HG03469 (cell line): ENCODE measurements around the gene CFDP1.
A peak's percentile ranks its signal among the peaks of the same experiment; 100 is the strongest.

Experiments used
- ATAC-seq: cut with Tn5 transposase; IDR thresholded peaks from one replicate; pipeline ENCODE4 v1.9.1; 2021; ENCODE audit warnings: mild to moderate bottlenecking, moderate library complexity, moderate number of reproducible peaks; ENCODE audit not compliant: unreplicated experiment

CFDP1 gene

DNA sequence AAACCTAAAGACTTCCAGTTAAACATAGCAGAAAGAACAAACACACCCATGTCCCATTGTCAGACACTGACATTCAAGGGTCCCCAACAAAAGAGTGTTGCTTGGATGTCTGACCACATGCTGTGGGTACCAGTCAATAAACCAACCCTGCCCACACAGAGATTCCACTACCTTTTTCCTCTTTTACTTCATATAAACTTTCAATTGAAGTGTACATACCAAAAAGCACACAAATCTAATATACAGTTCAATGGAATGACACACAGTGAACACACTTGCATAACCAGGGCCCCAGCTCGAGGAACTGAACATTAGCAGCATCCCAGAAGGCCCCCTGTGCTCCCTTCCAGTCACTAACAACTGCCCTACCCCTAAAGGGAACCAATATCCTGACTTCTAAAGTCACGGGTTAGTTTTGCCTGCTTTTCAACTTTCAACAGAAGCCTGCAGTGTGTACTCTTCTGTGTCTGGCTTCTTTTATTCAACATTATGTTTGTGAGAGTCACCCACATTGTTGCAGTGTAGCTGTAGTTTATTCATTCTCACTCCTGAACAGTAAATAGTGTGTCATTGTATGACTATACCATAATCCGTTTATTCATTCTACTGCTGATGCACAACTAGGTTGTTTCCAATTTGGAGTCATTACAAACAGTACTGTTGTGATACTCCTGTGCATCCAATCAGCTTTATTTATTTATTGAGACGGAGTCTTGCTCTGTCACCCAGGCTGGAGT is 18.0 kb downstream of the CFDP1 start:
- ATAC-seq: no peak

DNA sequence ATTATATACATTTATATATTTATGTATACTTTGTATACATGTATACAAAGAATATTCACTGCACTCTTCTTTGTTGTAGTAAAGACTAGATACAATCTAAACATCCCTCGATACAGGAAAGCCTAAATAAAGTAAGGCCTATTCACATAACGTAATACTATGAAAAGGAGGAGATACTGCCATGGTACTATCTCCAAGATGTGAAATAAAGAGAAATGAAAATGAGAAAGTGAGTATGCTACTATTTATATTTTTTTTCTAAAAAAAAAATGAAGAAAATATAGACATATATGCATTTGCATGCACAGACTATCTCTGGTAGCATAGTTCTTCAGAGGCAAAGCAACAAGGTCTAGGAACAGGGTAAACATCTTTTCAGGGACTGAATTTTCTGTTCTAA is 19.4 kb downstream of the CFDP1 start:
- ATAC-seq: no peak

DNA sequence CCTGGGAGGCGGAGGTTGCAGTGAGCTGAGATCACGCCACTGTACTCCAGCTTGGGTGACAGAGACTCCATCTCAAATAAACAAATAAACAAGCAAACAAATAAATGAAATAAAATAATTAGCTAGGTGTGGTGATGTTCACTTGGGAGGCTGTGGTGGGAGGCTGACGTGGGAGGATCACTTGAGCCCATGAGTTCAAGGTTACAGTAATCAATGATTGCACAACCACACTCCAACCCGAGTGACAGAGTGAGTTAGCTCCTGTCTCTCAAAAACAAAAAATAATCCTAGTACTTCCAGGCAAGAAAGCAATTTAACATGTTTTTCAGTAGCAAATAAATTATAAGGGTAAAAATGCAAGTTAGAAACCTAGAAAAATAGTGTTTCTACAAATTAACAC is 26.4 kb downstream of the CFDP1 start:
- ATAC-seq: no peak

DNA sequence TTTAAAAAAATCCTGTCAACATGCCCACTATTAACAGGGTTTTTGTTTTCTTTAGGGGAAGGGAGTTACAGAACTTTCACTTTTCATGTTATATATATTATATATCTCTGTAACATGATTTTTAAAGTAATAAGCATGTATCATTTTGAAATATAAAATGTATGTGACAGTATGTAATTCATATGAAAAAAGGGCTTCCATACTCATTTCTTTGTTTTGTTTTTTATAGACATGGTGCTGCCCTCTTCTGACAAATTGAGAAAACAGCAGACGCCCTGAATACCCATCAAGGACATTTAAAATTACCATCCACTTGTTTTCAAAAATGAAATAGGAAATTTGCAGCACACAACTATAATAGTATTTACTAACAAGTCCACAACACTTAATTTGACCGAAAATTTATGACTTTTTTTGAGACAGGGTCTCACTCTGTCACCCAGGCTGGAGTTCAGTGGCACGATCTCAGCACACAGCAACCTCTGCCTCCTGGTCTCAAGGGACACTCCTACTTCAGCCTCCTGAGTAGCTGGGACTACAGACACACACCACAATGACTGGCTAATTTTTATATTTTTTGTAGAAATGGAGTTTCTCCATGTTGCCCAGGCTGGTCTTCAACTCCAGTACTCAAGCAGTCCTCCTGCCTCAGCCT is 30.4 kb downstream of the CFDP1 start:
- no peak for ATAC-seq

DNA sequence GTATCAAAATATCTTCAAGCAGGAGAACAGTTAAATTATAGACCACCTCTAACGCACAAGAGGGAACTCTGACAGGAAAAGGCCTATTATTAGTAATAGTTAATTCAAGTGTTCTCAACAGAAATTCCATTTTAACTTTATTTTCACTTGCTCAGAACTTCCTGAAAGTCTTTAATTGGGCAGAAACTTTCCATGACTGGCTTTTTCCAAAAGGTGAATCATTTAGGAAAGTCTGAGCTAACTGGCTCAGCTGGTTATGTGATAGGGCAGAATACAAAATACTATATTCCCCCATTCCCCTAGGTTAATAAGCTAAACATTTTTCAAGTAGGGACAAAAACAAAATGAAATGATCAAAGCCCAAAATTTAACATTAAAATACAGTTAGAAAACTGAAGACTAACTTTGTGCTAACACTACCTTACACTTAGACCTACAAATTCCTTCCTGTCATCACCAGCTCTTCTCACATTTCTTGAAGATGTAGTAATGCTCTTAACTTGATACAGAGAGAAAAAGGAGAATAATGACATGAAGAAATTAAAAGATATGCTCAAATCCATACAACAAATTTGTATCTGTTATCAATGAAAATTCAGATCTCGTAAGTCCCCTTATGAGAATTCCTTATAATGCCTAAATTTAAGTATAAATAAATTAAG is 31.0 kb downstream of the CFDP1 start:
- ATAC-seq: no peak

DNA sequence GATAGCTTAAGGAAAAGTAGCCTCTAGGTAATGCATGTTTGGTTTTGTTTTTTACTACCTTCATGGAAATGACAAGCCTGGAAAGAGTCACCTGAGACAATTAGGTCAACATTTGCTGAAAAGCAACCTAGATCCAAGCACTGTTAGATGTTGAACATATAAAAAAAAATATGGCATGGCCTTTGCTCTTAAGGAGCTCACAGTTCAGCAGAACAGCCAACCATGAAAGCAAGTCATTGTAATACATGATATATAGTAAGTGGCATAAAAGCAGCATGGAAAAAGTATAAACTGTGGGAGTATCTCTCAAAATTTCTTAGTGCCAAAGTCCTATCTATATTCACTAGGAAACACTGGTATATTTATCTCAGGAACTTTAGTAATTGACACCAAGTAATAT is 31.6 kb downstream of the CFDP1 start:
- no peak for ATAC-seq

DNA sequence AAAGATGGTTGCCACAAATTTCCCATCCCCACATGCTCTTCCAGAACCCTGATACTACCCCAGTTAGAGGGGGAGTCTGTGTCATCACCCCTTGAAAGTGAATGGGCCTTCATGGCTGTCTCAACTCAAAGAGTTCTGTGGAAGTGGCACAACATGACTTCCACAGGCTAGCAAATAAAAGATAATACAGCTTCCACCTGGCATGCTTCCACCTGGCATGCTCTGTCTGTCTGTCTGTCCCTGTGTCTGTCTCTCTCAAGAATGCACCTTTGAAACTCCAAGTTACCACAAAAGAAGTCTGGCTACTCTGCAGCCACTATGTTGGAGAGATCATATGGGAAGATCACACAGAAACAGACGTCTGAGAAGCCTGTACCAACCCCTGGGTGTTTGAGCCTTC is 35.0 kb downstream of the CFDP1 start:
- no peak for ATAC-seq

DNA sequence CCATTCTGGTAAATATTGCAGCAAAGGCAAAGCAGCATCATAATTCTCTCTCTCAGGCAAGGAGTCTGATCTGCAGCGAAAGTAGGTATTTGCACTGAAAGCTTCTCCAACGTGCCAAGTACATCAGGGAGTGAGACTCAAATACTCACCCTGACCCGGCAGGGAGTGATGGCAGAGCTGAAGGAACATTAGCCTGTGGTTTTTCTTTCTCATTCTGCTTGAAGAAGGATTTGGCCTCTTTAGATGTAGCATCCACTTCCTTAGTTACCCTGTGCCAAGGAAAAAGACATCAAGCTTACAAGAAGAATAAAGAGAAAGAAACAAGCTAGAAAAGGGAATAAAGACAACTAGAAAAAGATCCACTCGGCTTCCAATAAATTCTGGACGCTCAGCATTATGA is 38.4 kb downstream of the CFDP1 start:
- no peak for ATAC-seq

DNA sequence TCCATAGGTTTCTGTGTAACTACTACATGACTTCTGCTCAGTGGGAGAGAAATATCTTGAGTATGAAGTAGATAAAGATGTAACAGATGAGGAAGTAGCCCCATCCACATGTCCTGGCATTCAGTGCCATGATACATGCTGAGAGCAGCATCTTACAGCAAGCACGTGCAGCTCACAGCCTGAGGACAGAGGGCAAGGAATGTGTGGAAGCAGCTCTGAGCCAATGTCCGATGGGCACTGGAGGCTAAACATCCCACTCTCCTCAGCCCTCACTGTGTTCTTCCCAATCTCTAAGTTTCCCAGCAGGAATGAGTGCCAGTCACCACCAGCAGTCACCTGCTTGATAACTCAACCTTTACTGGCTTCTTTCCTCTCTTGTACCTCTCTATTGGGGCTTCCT is 40.4 kb downstream of the CFDP1 start:
- no peak for ATAC-seq

DNA sequence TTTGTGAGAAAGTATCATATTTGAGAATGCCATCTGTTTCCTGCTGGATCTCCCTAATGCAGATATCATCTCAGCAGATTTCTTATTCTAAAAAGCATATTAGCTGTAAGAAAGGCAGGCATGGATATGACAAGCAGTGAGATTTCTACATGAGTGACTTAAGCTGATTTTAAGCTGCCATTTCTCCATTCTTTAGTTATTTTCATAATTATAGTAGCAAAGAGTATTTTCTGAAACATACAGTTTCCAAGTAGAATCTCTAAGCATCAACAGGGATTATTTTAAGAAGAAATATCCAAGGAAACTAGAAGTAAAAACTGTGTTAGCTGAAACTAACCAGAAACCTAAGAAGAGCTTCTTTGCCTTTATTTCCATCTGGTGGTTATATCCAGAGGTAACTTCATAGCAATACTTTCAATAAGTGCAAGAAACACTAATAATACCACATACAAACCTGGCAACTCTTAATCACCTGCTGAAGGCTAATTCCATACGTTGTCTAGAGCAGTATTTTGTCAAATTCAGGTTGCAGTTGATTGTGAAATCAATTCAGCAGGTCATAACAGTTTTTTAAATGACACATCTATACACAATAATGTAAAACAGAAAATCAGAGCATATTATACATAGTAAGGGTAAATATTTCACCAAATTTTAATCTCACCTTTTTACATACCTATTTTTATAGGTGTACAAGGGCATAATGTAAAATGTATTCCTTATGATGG is 42.2 kb downstream of the CFDP1 start:
- no peak for ATAC-seq

DNA sequence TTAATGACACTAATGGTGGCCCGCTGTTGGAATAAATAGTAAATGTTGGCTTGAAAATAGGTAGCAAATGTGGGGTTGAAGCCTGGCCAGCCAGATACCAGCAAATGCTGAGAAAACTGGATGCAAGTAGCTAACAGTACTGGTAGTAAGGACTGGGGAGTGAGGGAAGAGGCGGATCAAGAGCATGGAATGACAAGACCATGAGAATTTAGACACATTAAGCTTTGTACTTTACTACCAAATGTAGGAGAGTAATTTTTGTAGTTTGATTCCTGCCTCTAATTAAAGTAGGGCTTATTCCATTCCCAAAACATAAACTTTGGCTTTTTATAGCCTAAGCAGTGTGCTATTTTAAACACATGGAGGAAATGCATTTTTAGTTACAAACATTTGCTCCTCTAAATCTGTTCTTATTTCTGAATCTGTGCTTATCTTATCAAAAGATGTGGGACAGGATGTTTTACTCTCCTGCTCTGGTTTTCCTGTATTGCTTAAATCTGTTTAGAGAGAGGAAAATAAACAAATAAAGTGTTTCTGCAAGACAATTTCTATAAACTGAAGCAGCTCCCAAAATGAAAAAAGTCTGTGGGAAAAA is 44.1 kb downstream of the CFDP1 start:
- no peak for ATAC-seq

DNA sequence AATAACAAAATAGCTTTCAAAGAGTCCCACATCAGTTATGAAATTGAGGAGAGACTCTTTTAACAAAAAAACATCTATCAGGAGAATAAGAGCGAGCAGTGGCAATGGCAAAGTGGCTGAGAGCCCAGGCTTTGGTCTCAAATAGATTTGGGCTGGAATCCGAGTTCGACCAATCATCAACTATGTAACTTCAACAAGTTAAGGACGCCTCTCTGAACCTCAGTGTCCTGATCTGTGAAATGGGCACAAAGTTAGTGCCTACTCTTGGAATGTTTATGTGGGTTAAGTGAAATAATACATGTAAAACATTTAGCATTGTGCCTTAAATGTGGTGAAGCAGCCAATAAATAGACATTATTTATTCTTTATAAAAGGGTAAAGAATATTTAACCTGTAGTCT is 45.4 kb downstream of the CFDP1 start:
- ATAC-seq: no peak

DNA sequence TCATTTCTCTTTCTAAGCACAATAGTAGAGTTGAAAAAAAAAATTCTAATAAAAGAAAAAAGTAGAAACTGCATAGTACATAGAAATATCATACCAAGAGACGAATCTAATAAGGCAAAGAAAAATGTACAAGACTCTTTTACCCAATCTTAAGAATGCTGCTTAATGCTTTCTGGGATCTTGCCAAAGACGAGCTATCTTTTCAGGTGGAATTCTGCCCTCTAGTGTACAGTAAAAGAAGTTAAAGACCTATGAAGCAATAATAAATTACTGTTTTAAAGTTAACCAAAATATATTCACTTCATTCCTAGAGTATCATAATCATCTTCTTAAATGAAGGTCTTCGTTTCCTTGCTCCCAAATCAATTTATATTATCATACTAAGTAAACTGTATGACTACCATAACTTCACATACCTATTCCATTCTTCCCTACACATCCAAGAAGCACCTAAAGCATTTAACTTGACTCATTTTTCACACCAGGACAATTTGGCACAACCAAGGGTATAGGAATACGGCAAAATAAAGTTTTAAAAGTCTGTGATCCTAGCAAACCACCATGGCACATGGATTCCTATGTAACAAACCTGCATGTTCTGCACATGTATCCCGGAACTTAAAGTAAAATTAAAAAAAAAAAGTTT is 47.7 kb downstream of the CFDP1 start:
- no peak for ATAC-seq

DNA sequence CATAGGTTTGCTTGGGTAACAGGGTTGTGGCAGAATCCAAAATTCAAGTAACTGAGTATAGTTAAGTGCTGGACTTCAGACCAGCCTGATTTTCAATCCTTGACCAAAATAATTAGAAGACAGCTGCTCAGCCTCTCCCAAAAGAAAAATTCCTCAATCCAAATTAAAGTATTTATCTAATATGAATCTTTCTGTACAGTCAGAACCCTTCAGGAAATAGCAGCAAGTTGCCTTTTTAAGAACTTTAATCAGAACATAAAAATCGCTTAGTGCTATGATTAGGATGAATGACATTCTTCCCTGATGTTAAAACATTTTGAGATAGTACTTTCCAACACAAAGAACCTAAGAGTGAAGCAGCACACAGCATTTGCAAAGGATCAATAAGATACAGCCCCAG is 50.2 kb downstream of the CFDP1 start:
- no peak for ATAC-seq

DNA sequence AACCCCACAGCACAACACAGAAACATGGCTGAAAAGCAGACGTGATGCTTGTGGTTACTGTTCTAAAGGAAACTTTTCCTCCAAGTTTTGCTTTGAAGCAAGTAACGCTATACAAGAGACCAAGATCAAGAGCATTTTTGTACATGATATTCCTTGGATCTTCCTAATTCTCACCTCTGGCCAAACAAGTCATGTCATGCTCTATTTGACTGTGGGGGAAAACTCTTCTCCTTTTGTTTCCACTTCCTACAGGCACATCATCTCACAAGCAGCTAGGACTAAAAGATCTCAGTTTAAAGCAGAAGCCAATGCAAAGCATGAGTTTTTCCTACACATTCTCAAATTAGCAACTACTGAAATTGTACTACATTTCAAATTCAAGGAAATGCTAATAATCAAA is 50.7 kb downstream of the CFDP1 start:
- ATAC-seq: no peak

DNA sequence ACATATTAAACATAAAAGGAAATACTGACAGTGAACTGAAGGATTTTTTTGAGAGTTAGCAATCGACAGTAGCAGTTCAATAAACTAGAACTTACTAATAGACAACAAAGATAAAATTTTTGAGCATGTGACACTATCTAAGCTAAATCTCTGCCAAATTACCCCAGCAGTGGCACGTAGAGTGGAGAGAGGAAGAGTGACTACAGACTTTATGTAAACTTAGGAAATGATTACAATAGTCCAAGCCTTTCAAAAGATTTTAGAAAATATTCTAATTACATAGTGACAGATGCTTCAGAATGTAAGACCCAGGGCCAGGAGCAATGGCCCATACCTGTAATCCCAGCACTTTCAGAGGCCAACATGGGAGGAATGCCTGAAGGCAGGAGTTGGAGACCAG is 52.4 kb downstream of the CFDP1 start:
- ATAC-seq: no peak

DNA sequence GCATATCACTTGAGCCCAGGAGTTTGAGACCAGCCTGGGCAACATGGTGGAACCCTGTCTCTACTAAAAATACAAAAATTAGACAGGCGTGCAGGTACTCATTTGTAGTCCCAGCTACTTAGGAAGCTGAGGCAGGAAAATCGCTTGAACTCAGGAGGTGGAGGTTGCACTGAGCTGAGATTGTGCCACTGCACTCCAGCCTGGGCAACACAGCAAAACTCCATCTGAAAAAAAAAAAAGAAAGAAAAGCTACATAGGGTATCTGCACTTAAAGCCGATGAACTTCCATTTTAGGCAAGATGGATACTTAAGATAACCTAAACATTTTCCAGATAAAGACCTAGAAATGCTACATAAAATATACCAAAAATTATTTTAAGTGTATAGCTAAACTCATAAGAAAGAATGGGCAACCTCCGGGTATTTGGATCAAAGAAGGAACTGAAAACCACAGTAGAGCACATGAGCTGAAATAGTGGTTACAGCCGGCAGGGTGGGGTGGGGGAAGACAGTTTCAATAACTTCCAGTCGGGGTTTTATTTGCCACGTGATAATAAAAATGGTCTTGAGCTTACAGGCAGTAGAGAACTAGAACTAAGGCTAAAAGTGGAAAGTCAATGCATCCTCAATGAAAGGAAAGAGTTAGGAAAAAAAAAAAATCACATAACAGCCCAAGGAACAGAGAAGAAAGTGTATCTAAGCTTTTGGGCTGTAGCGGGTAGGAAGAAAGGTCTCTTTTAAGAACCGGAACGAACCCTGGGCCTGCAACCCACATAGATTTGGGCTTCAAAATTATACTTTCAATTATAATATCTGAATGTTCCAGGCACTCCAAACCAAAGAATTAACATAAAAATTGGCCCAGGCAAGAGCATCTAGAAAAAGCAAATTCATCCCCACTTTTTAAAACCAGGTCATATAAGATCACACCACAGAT is 53.1 kb downstream of the CFDP1 start:
- peak; percentile 52 for ATAC-seq

DNA sequence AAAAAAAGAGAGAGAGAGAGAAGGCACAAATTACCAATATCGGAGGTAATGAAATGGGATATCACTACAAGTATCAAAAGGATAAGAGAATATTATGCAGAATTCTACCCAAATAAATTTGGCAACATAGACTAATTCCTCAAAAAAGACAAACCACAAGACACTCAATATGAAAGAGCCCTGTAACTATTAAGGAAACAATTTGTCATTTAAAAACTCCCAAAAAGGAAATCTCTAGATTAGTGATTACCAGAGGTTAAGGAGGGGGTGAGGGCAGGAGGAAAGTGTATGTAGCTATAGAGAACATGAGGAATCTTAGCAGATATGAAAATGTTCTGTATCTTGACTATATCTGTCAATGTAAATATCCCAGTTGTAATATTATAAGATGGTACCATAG is 54.0 kb downstream of the CFDP1 start:
- peak; percentile 48 for ATAC-seq

DNA sequence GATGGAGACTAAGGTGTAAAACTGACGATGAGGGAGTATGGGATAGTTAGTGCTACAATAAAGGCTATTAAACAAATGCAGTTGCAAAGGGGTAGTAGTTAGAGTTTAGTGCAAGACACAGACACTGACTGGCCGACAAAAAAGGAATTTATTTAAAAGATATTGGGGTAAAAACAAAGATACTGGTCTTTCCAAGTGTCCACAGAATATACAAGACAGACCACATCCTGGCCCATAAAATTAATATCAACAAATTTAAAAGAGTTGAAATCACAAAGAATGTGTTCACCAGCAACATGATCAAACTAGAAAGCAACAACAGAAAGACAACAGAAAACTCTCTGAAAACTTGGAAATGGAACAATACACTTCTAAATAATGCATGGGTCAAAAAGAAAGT is 54.7 kb downstream of the CFDP1 start:
- ATAC-seq: no peak
